Left lung (tissue), 10 donors: ENCODE data around the gene MLX. TPM values are rescaled to one million over a fixed set of nuclear protein-coding genes. Genes with fewer than 3 reads are reported as not detected.

Experiments
- ATAC-seq: fragments of 200-7000 bp; cut with Tn5 transposase; one replicate; pipeline ENCODE4 v1.9.1; 2020; ENCODE audit warnings: moderate library complexity
- DNase-seq, 4 donors: peaks; one replicate each; pipeline ENCODE4 v3.0.0-alpha.2; 2013 to 2020
- H3K27ac ChIP-seq, 2 donors: fragments of 200-600 bp; sonication (generic) in 1 of 2; one replicate each; pipeline versions ENCODE4 v1.5.0 to v1.8.0; 2020 to 2021
- H3K27me3 ChIP-seq, 2 donors: fragments of 200-600 bp; sonication (generic) in 1 of 2; one replicate each; pipeline versions ENCODE4 v1.5.0 to v1.8.0; 2020 to 2021
- H3K36me3 ChIP-seq, 2 donors: fragments of 200-600 bp; sonication (generic) in 1 of 2; one replicate each; pipeline versions ENCODE4 v1.5.0 to v1.8.0; 2020 to 2021
- H3K4me1 ChIP-seq, 2 donors: fragments of 200-600 bp; one replicate each; pipeline ENCODE4 v1.8.0; 2021
- H3K4me3 ChIP-seq, 2 donors: fragments of 200-600 bp; sonication (generic) in 1 of 2; one replicate each; pipeline versions ENCODE4 v1.5.0 to v1.8.0; 2020 to 2021; ENCODE audit warnings: mild to moderate bottlenecking in 1 of 2
- H3K9me3 ChIP-seq, 2 donors: fragments of 200-600 bp; sonication (generic) in 1 of 2; one replicate each; pipeline versions ENCODE4 v1.5.0 to v1.8.0; 2020 to 2021
- CTCF ChIP-seq, 2 donors: fragments of 200-600 bp; sonication (generic) in 1 of 2; IDR thresholded peaks; one replicate each; pipeline versions ENCODE4 v1.5.0 to v1.8.0; 2021; ENCODE audit warnings: antibody characterized with exemption in 2 of 2
- intact Hi-C, 2 donors: fragments of 100-400 bp; cut with DNase I; formaldehyde crosslinking; loops; one replicate each; pipeline versions ENCODE4 v1.11.2 to v1.14.2; 2022
- polyA plus RNA-seq, 6 donors: library from polyadenylated mRNA; unstranded; fragments of 120-200 nt; gene quantifications; one replicate each; pipeline ENCODE4 v1.2.1, GENCODE V29; 2013; ENCODE audit not compliant: insufficient read length in 6 of 6
- total RNA-seq, 2 donors: library from RNA; stranded (reverse); fragmentation: NEBNext Ultra II Directional; extraction: Animal tissue kit (Norgen Biotek cat#: 25700); gene quantifications; one replicate each; pipeline ENCODE4 v1.2.1, GENCODE V29; 2021
- donor health status: DM: no; HTN: yes; CAD: no.
- donor health status: DM: no; HTN: no; CAD: no.

Gene MLX
- total and polyA plus RNA-seq, 8 donors, result 34.4 to 73.7 (median 43.4) TPM

- DNase-seq, result no peak
- intact Hi-C loops, result loop anchor here in 1 of 2 donors (5.0 kb wide), 1 partner anchor 206 kb away; no protein-coding TSS in a partner anchor
These were observed 39.0 kb upstream of the MLX start for GRCh38 chr17:42527932-42528331.

GRCh38 chr17:42529061-42529460 lies 37.8 kb upstream of the MLX start:
- Histone ChIP-seq H3K27me3 (no peaks in the 10 kb centered on the region), H3K9me3 (no peaks in the 10 kb centered on the region), H3K4me3 (no peak overlapping the region), H3K36me3 (no peaks in the 10 kb centered on the region), H3K27ac (no peak overlapping the region), H3K4me1 (peaks cover 12 to 34% of the 10 kb centered on the region in 2 donors)
- intact Hi-C loops, result loop anchor here in 1 of 2 donors (5.0 kb wide), 1 partner anchor 207 kb away; no protein-coding TSS in a partner anchor
- DNase-seq (no peak), ATAC-seq (no peak)
- TF ChIP-seq CTCF (IDR thresholded peaks at IDR 0.05), result no peak

More at GRCh38 chr17:42527932-42528331, 39.0 kb upstream of the MLX start:
- H3K9me3 ChIP-seq, result no peaks in the 10 kb centered on the region
- TF ChIP-seq CTCF (IDR thresholded peaks at IDR 0.05), result no peak
- peaks cover 0 to 7% of the 10 kb centered on the region in 2 donors for H3K36me3 ChIP-seq
- no peaks in the 10 kb centered on the region for H3K27me3 ChIP-seq
- no peak overlapping the region for H3K4me3 ChIP-seq
- no peak overlapping the region for H3K27ac ChIP-seq
- H3K4me1 ChIP-seq, result peaks cover 12 to 39% of the 10 kb centered on the region in 2 donors
- ATAC-seq, result no peak

DNA sequence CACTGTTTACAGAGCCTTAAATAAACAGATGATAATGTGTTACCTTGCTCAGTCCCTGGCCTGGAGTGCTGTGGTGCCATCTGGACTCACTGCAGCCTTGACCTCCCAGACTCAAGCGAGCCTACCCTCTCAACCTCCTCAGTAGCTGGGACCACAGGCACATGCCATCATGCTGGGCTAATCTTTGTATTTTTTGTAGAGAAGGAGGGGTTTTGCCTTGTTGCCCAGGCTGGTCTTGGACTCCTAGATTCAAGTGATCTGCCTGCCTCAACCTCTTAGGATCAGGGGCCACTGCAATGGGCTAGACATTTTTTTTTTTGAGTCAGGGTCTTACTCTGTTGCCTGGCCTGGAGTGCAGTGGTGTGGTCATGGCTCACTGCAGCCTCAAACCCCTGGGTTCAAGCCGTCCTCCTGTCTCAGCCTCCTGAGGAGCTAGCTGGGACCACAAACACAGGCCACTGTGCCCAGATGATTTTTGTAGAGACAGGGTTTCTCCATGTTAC lies 35.9 kb upstream of the MLX start:
- H3K4me1 ChIP-seq, result peaks cover 14 to 40% of the 10 kb centered on the region in 2 donors
- H3K4me3 ChIP-seq, result no peak overlapping the region
- intact Hi-C loops, result no loop called here
- ATAC-seq, result no peak
- no peak overlapping the region for H3K27ac ChIP-seq
- DNase-seq, result no peak
- H3K27me3 ChIP-seq, result no peaks in the 10 kb centered on the region
- no peaks in the 10 kb centered on the region for H3K9me3 ChIP-seq
- no peaks in the 10 kb centered on the region for H3K36me3 ChIP-seq
- TF ChIP-seq CTCF (IDR thresholded peaks at IDR 0.05), result no peak

GRCh38 chr17:42531455-42532354 lies 35.2 kb upstream of the MLX start:
- Histone ChIP-seq H3K4me1 (peaks cover 9 to 36% of the 10 kb centered on the region in 2 donors), H3K36me3 (no peaks in the 10 kb centered on the region), H3K9me3 (no peaks in the 10 kb centered on the region), H3K27ac (peak overlapping the region; percentile 65 to 81), H3K27me3 (no peaks in the 10 kb centered on the region), H3K4me3 (peak overlapping the region; percentile 31 to 45)
- intact Hi-C loops, result no loop called here
- peak; percentile 40 to 57 for TF ChIP-seq CTCF (IDR thresholded peaks at IDR 0.05)
- peak; percentile 49 to 94 (median 68) for DNase-seq
- ATAC-seq, result peak; percentile 37
